ENCODE results near the gene DPPA4. TPM values are rescaled to one million over a fixed set of nuclear protein-coding genes. Genes with fewer than 3 reads are reported as not detected.
A peak's percentile ranks its signal among the peaks of the same experiment; 100 is the strongest.
"Not testable (repeated sequence)": the region's sequence is repeated elsewhere in the genome, so short reads cannot be mapped to it uniquely, and the experiment has no call there.

DPPA4 gene, protein sequence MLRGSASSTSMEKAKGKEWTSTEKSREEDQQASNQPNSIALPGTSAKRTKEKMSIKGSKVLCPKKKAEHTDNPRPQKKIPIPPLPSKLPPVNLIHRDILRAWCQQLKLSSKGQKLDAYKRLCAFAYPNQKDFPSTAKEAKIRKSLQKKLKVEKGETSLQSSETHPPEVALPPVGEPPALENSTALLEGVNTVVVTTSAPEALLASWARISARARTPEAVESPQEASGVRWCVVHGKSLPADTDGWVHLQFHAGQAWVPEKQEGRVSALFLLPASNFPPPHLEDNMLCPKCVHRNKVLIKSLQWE
- 86.2 to 89.3 TPM (median 87.7 TPM) in 3 replicates for total RNA-seq

DNA sequence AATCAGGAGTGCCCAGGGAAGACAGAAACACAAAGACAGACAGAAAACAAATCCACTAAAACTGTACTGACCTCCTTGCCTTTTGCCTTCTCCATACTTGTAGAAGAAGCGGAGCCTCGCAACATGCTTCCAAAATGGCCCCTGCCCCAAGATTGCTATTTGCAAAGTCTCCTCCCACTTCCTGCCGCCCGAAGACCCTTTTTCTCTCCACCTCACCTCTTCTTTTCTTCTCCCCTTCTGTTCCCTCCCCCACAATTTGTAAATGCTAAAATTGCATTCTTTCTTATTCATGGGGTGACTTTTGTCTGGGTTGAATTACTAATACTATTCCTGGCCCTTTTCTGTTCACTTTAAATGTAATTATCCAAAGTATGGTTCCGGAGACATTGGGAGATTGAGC is at the start of gene DPPA4:
DPPA4 (minus strand) TSS at position 154 of the 400 bp plus-strand sequence; CDS start at position 125, 29 bp downstream.
- Mint-ChIP-seq H3K36me3 (peaks cover 3% of the 10 kb centered on the region), H3K27me3 (ENCODE audit: low read depth) (no peaks in the 10 kb centered on the region), H3K9me3 (no peaks in the 10 kb centered on the region), H3K4me3 (peak within 1 kb of the TSS; percentile 90), H3K27ac (peak within 1 kb of the TSS; percentile 96), H3K4me1 (peaks cover 37% of the 10 kb centered on the region)
- DNase-seq (ENCODE audit: low spot score in 2 of 2, unreplicated experiment in 2 of 2): no peak
- TF ChIP-seq CTCF (IDR thresholded peaks at IDR 0.05; ENCODE audit: unreplicated experiment): no peak

GRCh38 chr3:109385442-109386318 is 48.3 kb upstream of the DPPA4 start:
- Mint-ChIP-seq H3K4me1 (peaks cover 4% of the 10 kb centered on the region), H3K4me3 (no peak overlapping the region), H3K36me3 (no peaks in the 10 kb centered on the region), H3K9me3 (no peaks in the 10 kb centered on the region), H3K27me3 (ENCODE audit: low read depth) (peaks cover 3% of the 10 kb centered on the region), H3K27ac (no peak overlapping the region)
- DNase-seq (ENCODE audit: low spot score in 2 of 2, unreplicated experiment in 2 of 2): no peak
- TF ChIP-seq CTCF (IDR thresholded peaks at IDR 0.05; ENCODE audit: unreplicated experiment): no peak

DNA sequence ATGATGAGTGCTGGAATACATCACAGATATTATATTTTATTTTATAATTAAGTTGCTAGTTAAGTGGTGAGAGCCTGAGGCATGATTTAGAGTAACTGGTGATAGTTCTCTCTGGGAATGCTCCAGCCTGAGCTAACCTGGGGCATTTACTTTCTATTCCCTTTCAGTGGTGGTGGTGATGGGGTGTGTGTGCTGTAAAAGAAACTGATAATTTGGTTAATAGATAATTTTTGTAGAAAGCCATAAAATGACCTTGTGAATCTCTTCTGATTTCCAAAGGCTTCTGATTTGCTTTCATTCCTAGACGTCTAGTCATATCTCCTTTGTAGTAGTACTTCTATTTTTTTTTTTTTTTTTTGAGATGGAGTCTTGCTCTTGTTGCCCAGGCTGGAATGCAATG is 46.8 kb upstream of the DPPA4 start:
- H3K36me3 Mint-ChIP-seq: no peaks in the 10 kb centered on the region
- H3K27me3 Mint-ChIP-seq (ENCODE audit: low read depth): peaks cover 3% of the 10 kb centered on the region
- no peaks in the 10 kb centered on the region for H3K9me3 Mint-ChIP-seq
- peaks cover 4% of the 10 kb centered on the region for H3K4me1 Mint-ChIP-seq
- H3K4me3 Mint-ChIP-seq: no peak overlapping the region
- DNase-seq (ENCODE audit: low spot score in 2 of 2, unreplicated experiment in 2 of 2): no peak
- H3K27ac Mint-ChIP-seq: no peak overlapping the region
- TF ChIP-seq CTCF (IDR thresholded peaks at IDR 0.05; ENCODE audit: unreplicated experiment): no peak

GRCh38 chr3:109382588-109382987 is 45.2 kb upstream of the DPPA4 start:
- no peak overlapping the region for H3K4me3 Mint-ChIP-seq
- DNase-seq (ENCODE audit: low spot score in 2 of 2, unreplicated experiment in 2 of 2): no peak
- no peak overlapping the region for H3K27ac Mint-ChIP-seq
- peaks cover 3% of the 10 kb centered on the region for H3K27me3 Mint-ChIP-seq (ENCODE audit: low read depth)
- H3K36me3 Mint-ChIP-seq: no peaks in the 10 kb centered on the region
- TF ChIP-seq CTCF (IDR thresholded peaks at IDR 0.05; ENCODE audit: unreplicated experiment): no peak
- no peaks in the 10 kb centered on the region for H3K9me3 Mint-ChIP-seq
- H3K4me1 Mint-ChIP-seq: peaks cover 4% of the 10 kb centered on the region

GRCh38 chr3:109375975-109376374 is 38.6 kb upstream of the DPPA4 start:
- Mint-ChIP-seq H3K27ac (no peak overlapping the region), H3K4me3 (no peak overlapping the region), H3K27me3 (ENCODE audit: low read depth) (no peaks in the 10 kb centered on the region), H3K9me3 (no peaks in the 10 kb centered on the region), H3K4me1 (no peaks in the 10 kb centered on the region), H3K36me3 (no peaks in the 10 kb centered on the region)
- no peak for TF ChIP-seq CTCF (IDR thresholded peaks at IDR 0.05; ENCODE audit: unreplicated experiment)
- DNase-seq (ENCODE audit: low spot score in 2 of 2, unreplicated experiment in 2 of 2): no peak

DNA sequence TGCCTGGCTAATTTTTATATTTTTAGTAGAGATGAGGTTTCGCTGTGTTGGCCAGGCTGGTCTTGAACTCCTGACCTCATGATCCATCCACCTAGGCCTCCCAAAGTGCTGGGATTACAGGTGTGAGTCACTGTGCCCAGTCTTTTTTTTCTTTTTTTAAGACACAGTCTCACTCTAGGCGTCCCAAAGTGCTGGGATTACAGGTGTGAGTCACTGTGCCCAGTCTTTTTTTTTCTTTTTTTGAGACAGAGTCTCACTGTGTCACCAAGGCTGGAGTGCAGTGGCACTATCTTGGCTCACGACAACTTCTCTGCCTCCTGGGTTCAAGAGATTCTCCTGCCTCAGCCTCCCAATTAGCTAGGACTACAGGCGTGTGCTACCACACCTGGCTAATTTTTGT is 37.1 kb upstream of the DPPA4 start:
- not testable (repeated sequence) for H3K27ac Mint-ChIP-seq; H3K4me1 Mint-ChIP-seq; H3K27me3 Mint-ChIP-seq (ENCODE audit: low read depth); H3K4me3 Mint-ChIP-seq; H3K9me3 Mint-ChIP-seq; H3K36me3 Mint-ChIP-seq; DNase-seq (ENCODE audit: low spot score in 2 of 2, unreplicated experiment in 2 of 2)

Measured in mesothelial cell of epicardium (in vitro differentiated cells).